HEK293 (cell line): ENCODE measurements around the gene TBX15.

Source experiments
- CTCF ChIA-PET: fragments of 350-600 bp; formaldehyde crosslinking; extraction: SDS; loops from one replicate; lab custom pipeline; 2021; ENCODE audit warnings: antibody characterized with exemption; lab: Yijun Ruan, JAX
- POLR2A ChIA-PET: fragments of 300-600 bp; formaldehyde crosslinking; extraction: SDS; loops from one replicate; lab custom pipeline; 2020; ENCODE audit warnings: antibody characterized with exemption, inconsistent platforms; lab: Yijun Ruan, JAX
- H3K27ac ChIP-seq: fragments of 200-500 bp; sonication (Bioruptor generic); 2 replicates; pipeline ENCODE4 v1.5.1; 2014; ENCODE audit warnings: low read depth, low read length, control low read depth, inconsistent platforms; ENCODE audit errors: extremely low read depth
- H3K36me3 ChIP-seq, 2 experiments: fragments of 200-500 bp in 1 of 2; sonication (Bioruptor generic) in 1 of 2; 1 replicate in 1 of 2; 2 replicates in 1 of 2; pipeline ENCODE4 v1.5.1; 2014 to 2017; ENCODE audit warnings: inconsistent platforms in 2 of 2, low read length in 2 of 2; ENCODE audit not compliant: control insufficient read depth in 2 of 2, insufficient read depth in 1 of 2
- H3K4me1 ChIP-seq: fragments of 200-500 bp; sonication (Bioruptor generic); 2 replicates; pipeline ENCODE4 v1.5.1; 2014; ENCODE audit warnings: mild to moderate bottlenecking, low read length, inconsistent platforms; ENCODE audit not compliant: control insufficient read depth, insufficient read depth
- H3K4me3 ChIP-seq: 2 replicates; pipeline ENCODE4 v1.5.1; 2011; ENCODE audit warnings: low read depth, mild to moderate bottlenecking, control low read depth, low read length, moderate library complexity
- H3K9me3 ChIP-seq: fragments of 200-500 bp; sonication (Bioruptor generic); 2 replicates; pipeline ENCODE4 v1.5.1; 2014; ENCODE audit warnings: low read depth, low read length, inconsistent platforms; ENCODE audit not compliant: control insufficient read depth, insufficient read depth
- GLIS1 ChIP-seq: fragments of 450-650 bp; formaldehyde crosslinking; IDR thresholded peaks from 2 replicates; pipeline ENCODE4 v1.5.1; 2016; ENCODE audit warnings: missing biosample characterization, missing genetic modification characterization
- PRDM6 ChIP-seq: fragments of 450-650 bp; formaldehyde crosslinking; IDR thresholded peaks from 2 replicates; pipeline ENCODE4 v1.5.1; 2017; ENCODE audit warnings: missing biosample characterization, missing genetic modification characterization
- SALL2 ChIP-seq: fragments of 450-650 bp; formaldehyde crosslinking; IDR thresholded peaks from 2 replicates; pipeline ENCODE4 v1.5.0; 2017; ENCODE audit warnings: missing biosample characterization, mild to moderate bottlenecking, missing genetic modification characterization, borderline replicate concordance
- TSHZ1 ChIP-seq: fragments of 450-650 bp; formaldehyde crosslinking; IDR thresholded peaks from 2 replicates; pipeline ENCODE4 v1.5.1; 2016; ENCODE audit warnings: missing biosample characterization, missing genetic modification characterization, borderline replicate concordance
- ZNF112 ChIP-seq: fragments of 450-650 bp; formaldehyde crosslinking; IDR thresholded peaks from 2 replicates; pipeline ENCODE4 v1.5.0; 2017; ENCODE audit warnings: missing biosample characterization, missing genetic modification characterization
- ZNF140 ChIP-seq: fragments of 450-650 bp; formaldehyde crosslinking; IDR thresholded peaks from 2 replicates; pipeline ENCODE4 v1.5.1; 2016; ENCODE audit warnings: missing biosample characterization, missing genetic modification characterization
- ZNF16 ChIP-seq: fragments of 450-650 bp; formaldehyde crosslinking; IDR thresholded peaks from 2 replicates; pipeline ENCODE4 v1.5.1; 2016; ENCODE audit warnings: low read depth, missing biosample characterization, missing genetic modification characterization
- ZNF18 ChIP-seq: fragments of 450-650 bp; formaldehyde crosslinking; IDR thresholded peaks from 2 replicates; pipeline ENCODE4 v1.5.1; 2016; ENCODE audit warnings: missing biosample characterization, missing genetic modification characterization
- ZNF239 ChIP-seq: fragments of 450-650 bp; formaldehyde crosslinking; IDR thresholded peaks from 2 replicates; pipeline ENCODE4 v1.5.1; 2016; ENCODE audit warnings: missing biosample characterization, missing genetic modification characterization
- ZNF24 ChIP-seq: fragments of 450-650 bp; formaldehyde crosslinking; IDR thresholded peaks from 2 replicates; pipeline ENCODE4 v1.5.1; 2016; ENCODE audit warnings: missing biosample characterization, missing genetic modification characterization
- ZNF510 ChIP-seq: fragments of 450-650 bp; formaldehyde crosslinking; IDR thresholded peaks from 2 replicates; pipeline ENCODE4 v1.5.1; 2018; ENCODE audit warnings: mild to moderate bottlenecking, missing genetic modification characterization, missing biosample characterization; ENCODE audit not compliant: insufficient replicate concordance
- ZNF514 ChIP-seq: fragments of 450-650 bp; formaldehyde crosslinking; IDR thresholded peaks from 2 replicates; pipeline ENCODE4 v1.5.1; 2016; ENCODE audit warnings: missing biosample characterization, missing genetic modification characterization
- ZNF549 ChIP-seq: fragments of 450-650 bp; IDR thresholded peaks from 2 replicates; pipeline ENCODE4 v1.5.1; 2018; ENCODE audit warnings: missing biosample characterization, missing genetic modification characterization, mild to moderate bottlenecking, inconsistent platforms, moderate library complexity
- ZNF621 ChIP-seq: fragments of 450-650 bp; formaldehyde crosslinking; IDR thresholded peaks from 2 replicates; pipeline ENCODE4 v1.5.1; 2017; ENCODE audit warnings: missing biosample characterization, missing genetic modification characterization

TBX15 gene

GRCh38 chr1:119007339-119007669, 19.2 kb upstream of the TBX15 start:
- no peak overlapping the region for H3K27ac ChIP-seq
- H3K4me3 ChIP-seq = no peak overlapping the region
- ChIA-PET CTCF (no interaction called here), POLR2A (no interaction called here)
- no peaks in the 10 kb centered on the region for H3K9me3 ChIP-seq
- no peaks in the 10 kb centered on the region for H3K4me1 ChIP-seq
- no peak for TF ChIP-seq SALL2 (tag by site-specific recombination)
- TF ChIP-seq ZNF16 (tag by site-specific recombination) = no peak
- no peak for TF ChIP-seq ZNF140 (tag by site-specific recombination)
- no peak for TF ChIP-seq ZNF112
- no peak for TF ChIP-seq ZNF549 (tag by site-specific recombination)
- TF ChIP-seq ZNF510 (tag by site-specific recombination) = no peak
- no peak for TF ChIP-seq ZNF18 (tag by site-specific recombination)
- no peak for TF ChIP-seq GLIS1 (tag by site-specific recombination)
- TF ChIP-seq TSHZ1 (tag by site-specific recombination) = no peak
- no peak for TF ChIP-seq ZNF621
- no peaks in the 10 kb centered on the region for H3K36me3 ChIP-seq

GRCh38 chr1:119006406-119007279, 18.5 kb upstream of the TBX15 start:
- no peaks in the 10 kb centered on the region for H3K4me1 ChIP-seq
- TF ChIP-seq ZNF514 (no peak), ZNF239 (tag by site-specific recombination) (no peak), PRDM6 (no peak), ZNF24 (tag by site-specific recombination) (no peak)
- no peak overlapping the region for H3K27ac ChIP-seq
- no peaks in the 10 kb centered on the region for H3K9me3 ChIP-seq
- no peak overlapping the region for H3K4me3 ChIP-seq
- ChIA-PET CTCF (interaction anchor here (0.7 kb wide), 1 partner anchor 115 kb away, joined by 3 read pairs; no protein-coding TSS in a partner anchor), POLR2A (no interaction called here)
- H3K36me3 ChIP-seq = no peaks in the 10 kb centered on the region
